LNCaP clone FGC (cell line): ENCODE measurements around the gene KIF25.

ENCODE experiments used
- DNase-seq: peaks from one replicate; pipeline ENCODE4 v3.0.0-alpha.2; 2011; ENCODE audit warnings: low read depth
- H3K4me3 ChIP-seq: 2 replicates; pipeline ENCODE4 v1.5.1; 2011; ENCODE audit warnings: mild to moderate bottlenecking, low read depth, low read length, control low read depth
- CTCF ChIP-seq: IDR thresholded peaks from 2 replicates; pipeline ENCODE4 v1.5.1; 2012; ENCODE audit warnings: mild to moderate bottlenecking; ENCODE audit not compliant: control insufficient read depth, insufficient read depth; ENCODE audit errors: extremely low read depth

The KIF25 gene

GRCh38 chr6:168060521-168060931, 63.1 kb downstream of the KIF25 start:
- H3K4me3 ChIP-seq, result no peak overlapping the region
- TF ChIP-seq CTCF, result peak; percentile 94
- peak; percentile 84 for DNase-seq

- no peak for TF ChIP-seq CTCF
- peak; percentile 35 for DNase-seq
- H3K4me3 ChIP-seq, result no peak overlapping the region
Observed at GRCh38 chr6:168061269-168062210, 64.1 kb downstream of the KIF25 start.

- DNase-seq, result no peak
- no peak overlapping the region for H3K4me3 ChIP-seq
- no peak for TF ChIP-seq CTCF
Observed at GRCh38 chr6:168062346-168063289, 65.1 kb downstream of the KIF25 start.

GRCh38 chr6:168063431-168063830, 66.0 kb downstream of the KIF25 start:
- DNase-seq, result no peak

GRCh38 chr6:168064226-168064807, 66.8 kb downstream of the KIF25 start:
- TF ChIP-seq CTCF, result no peak
- no peak overlapping the region for H3K4me3 ChIP-seq
- no peak for DNase-seq

More at GRCh38 chr6:168063431-168063830, 66.0 kb downstream of the KIF25 start:
- no peak overlapping the region for H3K4me3 ChIP-seq
- TF ChIP-seq CTCF, result no peak

GRCh38 chr6:168067081-168067759, 69.7 kb downstream of the KIF25 start:
- no peak for DNase-seq
- no peak overlapping the region for H3K4me3 ChIP-seq

More at GRCh38 chr6:168067081-168067759, 69.7 kb downstream of the KIF25 start:
- no peak for TF ChIP-seq CTCF
